GM21737 (cell line): Measurements from ENCODE around the gene GNG10.
"Not testable (repeated sequence)": the region's sequence is repeated elsewhere in the genome, so short reads cannot be mapped to it uniquely, and the experiment has no call there.

Experiments
- ATAC-seq: cut with Tn5 transposase; IDR thresholded peaks from one replicate; pipeline ENCODE4 v1.9.1; 2021; ENCODE audit warnings: mild to moderate bottlenecking, moderate library complexity; ENCODE audit not compliant: unreplicated experiment

GNG10 gene

GRCh38 chr9:111648066-111648465 lies 13.3 kb upstream of the GNG10 start:
- no peak for ATAC-seq

GRCh38 chr9:111649016-111649415 lies 12.4 kb upstream of the GNG10 start:
- no peak for ATAC-seq

- ATAC-seq = no peak
These were observed 4.4 kb upstream of the GNG10 start for GRCh38 chr9:111657051-111657450.

- ATAC-seq = no peak
These were observed 2.5 kb upstream of the GNG10 start for GRCh38 chr9:111658943-111659342.

GRCh38 chr9:111659691-111660090 lies 1.7 kb upstream of the GNG10 start:
- ATAC-seq = no peak

GRCh38 chr9:111661802-111662521 lies 557 bp downstream of the GNG10 start:
- ATAC-seq = peak; percentile 32

- no peak for ATAC-seq
These were observed 1.3 kb downstream of the GNG10 start for GRCh38 chr9:111662576-111663300.

GRCh38 chr9:111663301-111663823 lies 2.0 kb downstream of the GNG10 start:
- ATAC-seq = no peak

- no peak for ATAC-seq
These were observed 6.7 kb downstream of the GNG10 start for GRCh38 chr9:111668026-111668573.

- ATAC-seq = not testable (repeated sequence)
These were observed 7.2 kb downstream of the GNG10 start for GRCh38 chr9:111668601-111669000.

GRCh38 chr9:111674319-111674718 lies 12.9 kb downstream of the GNG10 start:
- no peak for ATAC-seq

GRCh38 chr9:111676116-111676515 lies 14.7 kb downstream of the GNG10 start:
- ATAC-seq = no peak

- ATAC-seq = no peak
These were observed 16.9 kb downstream of the GNG10 start for GRCh38 chr9:111678293-111678692.

- no peak for ATAC-seq
These were observed 17.8 kb downstream of the GNG10 start for GRCh38 chr9:111679199-111679598.

- ATAC-seq = no peak
These were observed 22.0 kb downstream of the GNG10 start for GRCh38 chr9:111683392-111683791.

GRCh38 chr9:111691672-111692329 lies 30.4 kb downstream of the GNG10 start:
- ATAC-seq = no peak

- ATAC-seq = no peak
These were observed 35.4 kb downstream of the GNG10 start for GRCh38 chr9:111696796-111697195.

GRCh38 chr9:111700776-111701175 lies 39.4 kb downstream of the GNG10 start:
- ATAC-seq = no peak

GRCh38 chr9:111704503-111704902 lies 43.1 kb downstream of the GNG10 start:
- no peak for ATAC-seq

- no peak for ATAC-seq
These were observed 50.1 kb downstream of the GNG10 start for GRCh38 chr9:111711548-111711947.

- ATAC-seq = no peak
These were observed 51.0 kb downstream of the GNG10 start for GRCh38 chr9:111712369-111712768.
